Keratinocyte (primary cell): Measurements from ENCODE around the gene PTP4A2.

ENCODE experiments used
- CTCF ChIP-seq, 3 experiments: IDR thresholded peaks in 1 of 3; conservative IDR thresholded peaks in 1 of 3; optimal IDR thresholded peaks in 1 of 3; 2 replicates in 2 of 3; 3 replicates in 1 of 3; pipeline versions ENCODE3 to v1.5.1; 2011; ENCODE audit warnings: low read length in 3 of 3, mild to moderate bottlenecking in 3 of 3, moderate library complexity in 2 of 3, control low read depth in 1 of 3, inconsistent platforms in 1 of 3; ENCODE audit not compliant: insufficient read depth in 2 of 3; ENCODE audit errors: extremely low read depth in 1 of 3
- EZH2 ChIP-seq: IDR thresholded peaks from one replicate; pipeline ENCODE4 v1.6.1; 2012; ENCODE audit warnings: inconsistent platforms, mild to moderate bottlenecking, low read length, moderate library complexity

GRCh38 chr1:31904339-31905092, 33.7 kb downstream of the PTP4A2 start:
- TF ChIP-seq CTCF (optimal IDR thresholded peaks at IDR 0.05 in 1 of 3, IDR thresholded peaks at IDR 0.05 in 1 of 3, conservative IDR thresholded peaks at IDR 0.05 in 1 of 3; ENCODE audit: extremely low read depth in 1 of 3, insufficient read depth in 2 of 3, low read length in 3 of 3) = no peak
- no peak for TF ChIP-seq EZH2
